Left forelimb (tissue), 1 donor: ENCODE data around the gene NAALADL2.
"Not testable (repeated sequence)": the region's sequence is repeated elsewhere in the genome, so short reads cannot be mapped to it uniquely, and the experiment has no call there.

Experiments
- DNase-seq: peaks from one replicate; pipeline ENCODE4 v3.0.0-alpha.2; 2018; ENCODE audit warnings: low spot score

The NAALADL2 gene

GRCh38 chr3:175073219-175073905, 214.2 kb downstream of the NAALADL2 start:
- no peak for DNase-seq

- no peak for DNase-seq
These were observed 216.1 kb downstream of the NAALADL2 start for GRCh38 chr3:175075269-175075668.

- DNase-seq, result no peak
These were observed 218.1 kb downstream of the NAALADL2 start for GRCh38 chr3:175077216-175077615.

GRCh38 chr3:175082631-175083030, 223.5 kb downstream of the NAALADL2 start:
- no peak for DNase-seq

GRCh38 chr3:175087128-175087527, 228.0 kb downstream of the NAALADL2 start:
- not testable (repeated sequence) for DNase-seq

- DNase-seq, result no peak
These were observed 229.7 kb downstream of the NAALADL2 start for GRCh38 chr3:175088766-175089380.

- DNase-seq, result no peak
These were observed 232.4 kb downstream of the NAALADL2 start for GRCh38 chr3:175091426-175092114.

GRCh38 chr3:175093748-175094147, 234.6 kb downstream of the NAALADL2 start:
- DNase-seq, result no peak

- DNase-seq, result no peak
These were observed 235.2 kb downstream of the NAALADL2 start for GRCh38 chr3:175094344-175094743.

GRCh38 chr3:175098644-175099043, 239.5 kb downstream of the NAALADL2 start:
- no peak for DNase-seq

- no peak for DNase-seq
These were observed 243.0 kb downstream of the NAALADL2 start for GRCh38 chr3:175102161-175102560.

- DNase-seq, result no peak
These were observed 244.2 kb downstream of the NAALADL2 start for GRCh38 chr3:175103298-175103697.

GRCh38 chr3:175105066-175105465, 245.9 kb downstream of the NAALADL2 start:
- no peak for DNase-seq

GRCh38 chr3:175107231-175107630, 248.1 kb downstream of the NAALADL2 start:
- DNase-seq, result no peak

- DNase-seq, result no peak
These were observed 248.9 kb downstream of the NAALADL2 start for GRCh38 chr3:175107995-175108394.

- no peak for DNase-seq
These were observed 249.5 kb downstream of the NAALADL2 start for GRCh38 chr3:175108613-175109151.

GRCh38 chr3:175111036-175111435, 251.9 kb downstream of the NAALADL2 start:
- DNase-seq, result no peak

GRCh38 chr3:175118382-175118941, 259.3 kb downstream of the NAALADL2 start:
- no peak for DNase-seq

GRCh38 chr3:175121225-175121624, 262.1 kb downstream of the NAALADL2 start:
- DNase-seq, result no peak

GRCh38 chr3:175127075-175127662, 268.0 kb downstream of the NAALADL2 start:
- no peak for DNase-seq

GRCh38 chr3:175129126-175129525, 270.0 kb downstream of the NAALADL2 start:
- DNase-seq, result no peak

- DNase-seq, result no peak
These were observed 270.4 kb downstream of the NAALADL2 start for GRCh38 chr3:175129571-175129970.
